ENCODE measurements around the gene SURF1. TPM values are rescaled to one million over a fixed set of nuclear protein-coding genes. Genes with fewer than 3 reads are reported as not detected.
A peak's percentile ranks its signal among the peaks of the same experiment; 100 is the strongest.
"Not testable (repeated sequence)": the region's sequence is repeated elsewhere in the genome, so short reads cannot be mapped to it uniquely, and the experiment has no call there.

The SURF1 gene
- total RNA-seq, 2 donors from 2014 or later = 32.7 to 33.4 TPM

GRCh38 chr9:133378408-133378962, 22.2 kb upstream of the SURF1 start:
- Mint-ChIP-seq H3K27me3 (ENCODE audit: low read depth) (no peaks in the 10 kb centered on the region), H3K4me3 (no peak overlapping the region), H3K36me3 (ENCODE audit: insufficient read depth in 2 of 2) (peaks cover 9 to 14% of the 10 kb centered on the region in 2 donors), H3K4me1 (ENCODE audit: low read depth) (peaks cover 18% of the 10 kb centered on the region), H3K9me3 (no peaks in the 10 kb centered on the region), H3K27ac (no peak overlapping the region)
- ATAC-seq (replicated peaks in 1 of 2) (no peak), DNase-seq (no peak)

- Mint-ChIP-seq H3K27ac (no peak overlapping the region), H3K9me3 (no peaks in the 10 kb centered on the region), H3K27me3 (ENCODE audit: low read depth) (no peaks in the 10 kb centered on the region), H3K4me3 (no peak overlapping the region), H3K4me1 (ENCODE audit: low read depth) (peaks cover 26% of the 10 kb centered on the region), H3K36me3 (ENCODE audit: insufficient read depth in 2 of 2) (peaks cover 9 to 18% of the 10 kb centered on the region in 2 donors)
- no peak for DNase-seq
- no peak for ATAC-seq (replicated peaks in 1 of 2)
These were observed 21.5 kb upstream of the SURF1 start for GRCh38 chr9:133377721-133378216.

GRCh38 chr9:133377280-133377679, 21.0 kb upstream of the SURF1 start:
- H3K27ac Mint-ChIP-seq; H3K27me3 Mint-ChIP-seq (ENCODE audit: low read depth); ATAC-seq (replicated peaks in 1 of 2); H3K9me3 Mint-ChIP-seq; DNase-seq: not testable (repeated sequence)
- Mint-ChIP-seq H3K4me1 (ENCODE audit: low read depth) (peaks cover 31% of the 10 kb centered on the region), H3K4me3 (peak overlapping the region in 1 of 2 donors; percentile 75), H3K36me3 (ENCODE audit: insufficient read depth in 2 of 2) (peaks cover 11 to 22% of the 10 kb centered on the region in 2 donors)

GRCh38 chr9:133375724-133376654, 19.7 kb upstream of the SURF1 start, which contains the start of the genes STKLD1 and SURF4:
Gene STKLD1 (plus strand): TSS chr9:133376366. CDS start chr9:133376474, 108 bp downstream.
Gene SURF4 (minus strand): TSS chr9:133376060. CDS start chr9:133375969, 91 bp downstream.
- peaks cover 18 to 25% of the 10 kb centered on the region in 2 donors for H3K36me3 Mint-ChIP-seq (ENCODE audit: insufficient read depth in 2 of 2)
- H3K27ac Mint-ChIP-seq = peak within 1 kb of the TSS; percentile 100
- no peaks in the 10 kb centered on the region for H3K27me3 Mint-ChIP-seq (ENCODE audit: low read depth)
- DNase-seq = peak; percentile 96 to 99
- ATAC-seq (replicated peaks in 1 of 2) = peak; percentile 72 to 74
- peak within 1 kb of the TSS; percentile 96 to 98 for H3K4me3 Mint-ChIP-seq
- peaks cover 43% of the 10 kb centered on the region for H3K4me1 Mint-ChIP-seq (ENCODE audit: low read depth)
- no peaks in the 10 kb centered on the region for H3K9me3 Mint-ChIP-seq

GRCh38 chr9:133375116-133375723, 18.9 kb upstream of the SURF1 start:
- H3K27me3 Mint-ChIP-seq (ENCODE audit: low read depth) = no peaks in the 10 kb centered on the region
- peak overlapping the region; percentile 100 for H3K27ac Mint-ChIP-seq
- DNase-seq = peak; percentile 42 to 43
- peaks cover 51% of the 10 kb centered on the region for H3K4me1 Mint-ChIP-seq (ENCODE audit: low read depth)
- peaks cover 26 to 33% of the 10 kb centered on the region in 2 donors for H3K36me3 Mint-ChIP-seq (ENCODE audit: insufficient read depth in 2 of 2)
- ATAC-seq (replicated peaks in 1 of 2) = no peak
- H3K4me3 Mint-ChIP-seq = peak overlapping the region; percentile 96 to 98
- no peaks in the 10 kb centered on the region for H3K9me3 Mint-ChIP-seq

GRCh38 chr9:133374612-133375115, 18.4 kb upstream of the SURF1 start:
- ATAC-seq (replicated peaks in 1 of 2) (peak; percentile 22), DNase-seq (peak; percentile 46 to 54)
- peaks cover 30 to 38% of the 10 kb centered on the region in 2 donors for H3K36me3 Mint-ChIP-seq (ENCODE audit: insufficient read depth in 2 of 2)
- H3K4me3 Mint-ChIP-seq = peak overlapping the region; percentile 96 to 98
- no peaks in the 10 kb centered on the region for H3K9me3 Mint-ChIP-seq
- H3K27me3 Mint-ChIP-seq (ENCODE audit: low read depth) = no peaks in the 10 kb centered on the region
- peak overlapping the region; percentile 100 for H3K27ac Mint-ChIP-seq
- H3K4me1 Mint-ChIP-seq (ENCODE audit: low read depth) = peaks cover 57% of the 10 kb centered on the region

- Mint-ChIP-seq H3K27me3 (ENCODE audit: low read depth) (no peaks in the 10 kb centered on the region), H3K36me3 (ENCODE audit: insufficient read depth in 2 of 2) (peaks cover 43 to 53% of the 10 kb centered on the region in 2 donors), H3K4me1 (ENCODE audit: low read depth) (peaks cover 78% of the 10 kb centered on the region), H3K27ac (peak overlapping the region; percentile 100), H3K4me3 (peak overlapping the region; percentile 94 to 96), H3K9me3 (no peaks in the 10 kb centered on the region)
- DNase-seq (no peak), ATAC-seq (replicated peaks in 1 of 2) (no peak)
These were observed 15.9 kb upstream of the SURF1 start for GRCh38 chr9:133372144-133372543.

- Mint-ChIP-seq H3K4me1 (ENCODE audit: low read depth) (peaks cover 75% of the 10 kb centered on the region), H3K36me3 (ENCODE audit: insufficient read depth in 2 of 2) (peaks cover 47 to 58% of the 10 kb centered on the region in 2 donors), H3K27ac (peak overlapping the region; percentile 100), H3K27me3 (ENCODE audit: low read depth) (no peaks in the 10 kb centered on the region), H3K9me3 (no peaks in the 10 kb centered on the region), H3K4me3 (peak overlapping the region; percentile 94 to 96)
- peak; percentile 84 to 89 for DNase-seq
- peak; percentile 71 to 79 for ATAC-seq (replicated peaks in 1 of 2)
These were observed 15.0 kb upstream of the SURF1 start for GRCh38 chr9:133371261-133371711.

- H3K9me3 Mint-ChIP-seq = no peaks in the 10 kb centered on the region
- peaks cover 47 to 64% of the 10 kb centered on the region in 2 donors for H3K36me3 Mint-ChIP-seq (ENCODE audit: insufficient read depth in 2 of 2)
- H3K27me3 Mint-ChIP-seq (ENCODE audit: low read depth) = no peaks in the 10 kb centered on the region
- H3K27ac Mint-ChIP-seq = peak overlapping the region; percentile 100
- peaks cover 75% of the 10 kb centered on the region for H3K4me1 Mint-ChIP-seq (ENCODE audit: low read depth)
- peak; percentile 57 to 59 for DNase-seq
- peak; percentile 26 to 34 for ATAC-seq (replicated peaks in 1 of 2)
- H3K4me3 Mint-ChIP-seq = peak overlapping the region; percentile 94 to 96
These were observed 14.4 kb upstream of the SURF1 start for GRCh38 chr9:133370685-133371084.

- Mint-ChIP-seq H3K27me3 (ENCODE audit: low read depth) (no peaks in the 10 kb centered on the region), H3K4me1 (ENCODE audit: low read depth) (peaks cover 75% of the 10 kb centered on the region), H3K9me3 (no peaks in the 10 kb centered on the region), H3K4me3 (peak overlapping the region; percentile 94 to 96), H3K36me3 (ENCODE audit: insufficient read depth in 2 of 2) (peaks cover 46 to 66% of the 10 kb centered on the region in 2 donors), H3K27ac (peak overlapping the region; percentile 100)
- DNase-seq (peak; percentile 46 to 71), ATAC-seq (replicated peaks in 1 of 2) (peak; percentile 8 to 59)
These were observed 13.6 kb upstream of the SURF1 start for GRCh38 chr9:133369933-133370332.

- Mint-ChIP-seq H3K4me3 (peak overlapping the region; percentile 94 to 96), H3K9me3 (no peaks in the 10 kb centered on the region), H3K27me3 (ENCODE audit: low read depth) (no peaks in the 10 kb centered on the region), H3K4me1 (ENCODE audit: low read depth) (peaks cover 75% of the 10 kb centered on the region), H3K27ac (peak overlapping the region; percentile 100), H3K36me3 (ENCODE audit: insufficient read depth in 2 of 2) (peaks cover 42 to 62% of the 10 kb centered on the region in 2 donors)
- ATAC-seq (replicated peaks in 1 of 2) (no peak), DNase-seq (no peak)
These were observed 13.1 kb upstream of the SURF1 start for GRCh38 chr9:133369422-133369821.

- DNase-seq = no peak
- peaks cover 69% of the 10 kb centered on the region for H3K4me1 Mint-ChIP-seq (ENCODE audit: low read depth)
- no peak for ATAC-seq (replicated peaks in 1 of 2)
- H3K36me3 Mint-ChIP-seq (ENCODE audit: insufficient read depth in 2 of 2) = peaks cover 42 to 63% of the 10 kb centered on the region in 2 donors
- peak overlapping the region; percentile 100 for H3K27ac Mint-ChIP-seq
- no peaks in the 10 kb centered on the region for H3K9me3 Mint-ChIP-seq
- H3K27me3 Mint-ChIP-seq (ENCODE audit: low read depth) = no peaks in the 10 kb centered on the region
- H3K4me3 Mint-ChIP-seq = peak overlapping the region; percentile 94 to 96
These were observed 12.1 kb upstream of the SURF1 start for GRCh38 chr9:133368249-133368881.

Data from activated T-cell treated with anti-CD3 and anti-CD28 coated beads, Interleukin-2, amount 50 U/mL, for 72 hours (primary cell).